WTC11 (cell line): ENCODE results near the gene SERPINA6. TPM values are rescaled to one million over a fixed set of nuclear protein-coding genes. Genes with fewer than 3 reads are reported as not detected.
A peak's percentile ranks its signal among the peaks of the same experiment; 100 is the strongest.

Experiments used
- ATAC-seq: fragments of 200-7000 bp; cut with Tn5 transposase; 2 replicates; pipeline ENCODE4 v1.10.0; 2021; ENCODE audit warnings: mild to moderate bottlenecking, moderate library complexity
- Bru-seq: library from RNA; stranded (reverse); fragments of 400-500 nt; gene quantifications from one replicate; lab custom pipeline; 2021; lab: Mats Ljungman, UMichigan
- CTCF ChIA-PET: fragments of 300-600 bp; sonication (Branson Sonifier 250); formaldehyde crosslinking; loops from one replicate; lab custom pipeline; 2021; ENCODE audit warnings: antibody characterized with exemption; lab: Charles Lee
- POLR2A ChIA-PET: fragments of 350-600 bp; sonication (Branson Sonifier 250); formaldehyde crosslinking; loops from one replicate; lab custom pipeline; 2021; ENCODE audit warnings: antibody characterized with exemption; lab: Charles Lee
- DNase-seq: peaks from one replicate; pipeline ENCODE4 v3.0.0; 2021; ENCODE audit warnings: low spot score
- H3K27ac Mint-ChIP-seq: 2 replicates; pipeline ENCODE4 v1.8.0; 2021; ENCODE audit warnings: mixed read lengths
- H3K27me3 Mint-ChIP-seq: 2 replicates; pipeline ENCODE4 v1.8.0; 2021; ENCODE audit warnings: low read depth, mild to moderate bottlenecking, moderate library complexity, mixed read lengths
- H3K36me3 Mint-ChIP-seq: 2 replicates; pipeline ENCODE4 v1.8.0; 2021; ENCODE audit warnings: mixed read lengths
- H3K4me1 Mint-ChIP-seq: 2 replicates; pipeline ENCODE4 v1.8.0; 2022; ENCODE audit warnings: mixed read lengths
- H3K4me3 Mint-ChIP-seq: 2 replicates; pipeline ENCODE4 v1.8.0; 2021; ENCODE audit warnings: mild to moderate bottlenecking, moderate library complexity, mixed read lengths
- H3K9me3 Mint-ChIP-seq: 2 replicates; pipeline ENCODE4 v1.8.0; 2021; ENCODE audit warnings: mixed read lengths
- CREB1 ChIP-seq: sonication (generic); formaldehyde crosslinking; IDR thresholded peaks from 2 replicates; pipeline ENCODE4 v1.8.0; 2023; ENCODE audit warnings: mild to moderate bottlenecking, missing genetic modification reagents
- GABPB1 ChIP-seq: sonication (generic); formaldehyde crosslinking; IDR thresholded peaks from 2 replicates; pipeline ENCODE4 v1.8.1; 2023; ENCODE audit warnings: mild to moderate bottlenecking, missing genetic modification reagents
- HMGA2 ChIP-seq: fragments of 250-450 bp; sonication (Bioruptor Pico); IDR thresholded peaks from 2 replicates; pipeline ENCODE4 v1.4.0; 2021; ENCODE audit warnings: mild to moderate bottlenecking, moderate library complexity
- MXD4 ChIP-seq: fragments of 250-450 bp; sonication (Bioruptor Pico); IDR thresholded peaks from 2 replicates; pipeline ENCODE4 v1.8.0; 2021; ENCODE audit warnings: mild to moderate bottlenecking, moderate library complexity, borderline replicate concordance
- ZNF121 ChIP-seq: sonication (generic); formaldehyde crosslinking; IDR thresholded peaks from 2 replicates; pipeline ENCODE4 v1.8.0; 2023; ENCODE audit warnings: missing genetic modification reagents
- ZNF138 ChIP-seq: sonication (generic); formaldehyde crosslinking; conservative IDR thresholded peaks from 2 replicates; pipeline ENCODE4 v1.8.1; 2022; ENCODE audit warnings: mild to moderate bottlenecking, moderate library complexity, missing genetic modification reagents
- ZNF263 ChIP-seq: sonication (generic); formaldehyde crosslinking; IDR thresholded peaks from 2 replicates; pipeline ENCODE4 v1.8.1; 2022; ENCODE audit warnings: low read depth, mild to moderate bottlenecking, moderate library complexity, missing genetic modification reagents
- long read RNA-seq, 3 experiments: library from RNA in 1 of 3; library from capped mRNA in 1 of 3; library from polyadenylated mRNA in 1 of 3; unstranded in 2 of 3; stranded (forward) in 1 of 3; transcript quantifications; one replicate each; pipeline ENCODE4 v2.0.0, GENCODE V29; 2021
- total RNA-seq: library from RNA; stranded (reverse); gene quantifications from 3 replicates; pipeline ENCODE4 v1.2.3, GENCODE V29; 2021
- TF ChIP-seq, protein P1 (sequence below): fragments of 200-600 bp; IDR thresholded peaks from 2 replicates; pipeline ENCODE4 v1.8.0; 2022; ENCODE audit warnings: antibody characterized with exemption
- TF ChIP-seq, protein P2 (sequence below): fragments of 250-450 bp; sonication (Bioruptor Pico); IDR thresholded peaks from 2 replicates; pipeline ENCODE4 v1.9.0; 2021; ENCODE audit warnings: mild to moderate bottlenecking
- TF ChIP-seq, protein P3 (sequence below): sonication (generic); formaldehyde crosslinking; IDR thresholded peaks from 2 replicates; pipeline ENCODE4 v1.8.1; 2023; ENCODE audit warnings: mild to moderate bottlenecking, missing genetic modification reagents
- TF ChIP-seq, protein P4 (sequence below): sonication (generic); formaldehyde crosslinking; IDR thresholded peaks from 2 replicates; pipeline ENCODE4 v1.8.1; 2022; ENCODE audit warnings: low read depth, mild to moderate bottlenecking, moderate library complexity, missing genetic modification reagents, borderline replicate concordance
- TF ChIP-seq, protein P5 (sequence below): sonication (generic); formaldehyde crosslinking; IDR thresholded peaks from 2 replicates; pipeline ENCODE4 v1.8.0; 2022; ENCODE audit warnings: missing genetic modification reagents
- TF ChIP-seq, protein P6 (sequence below): fragments of 250-450 bp; sonication (Bioruptor Pico); conservative IDR thresholded peaks from 2 replicates; pipeline ENCODE4 v1.9.0; 2021; ENCODE audit warnings: mild to moderate bottlenecking
- TF ChIP-seq, protein P7 (sequence below): sonication (generic); formaldehyde crosslinking; IDR thresholded peaks from 2 replicates; pipeline ENCODE4 v1.8.1; 2022; ENCODE audit warnings: missing genetic modification reagents, borderline replicate concordance
- TF ChIP-seq, protein P8 (sequence below): sonication (generic); formaldehyde crosslinking; IDR thresholded peaks from 2 replicates; pipeline ENCODE4 v1.8.1; 2023; ENCODE audit warnings: mild to moderate bottlenecking, moderate library complexity, missing genetic modification reagents

SERPINA6 gene, protein sequence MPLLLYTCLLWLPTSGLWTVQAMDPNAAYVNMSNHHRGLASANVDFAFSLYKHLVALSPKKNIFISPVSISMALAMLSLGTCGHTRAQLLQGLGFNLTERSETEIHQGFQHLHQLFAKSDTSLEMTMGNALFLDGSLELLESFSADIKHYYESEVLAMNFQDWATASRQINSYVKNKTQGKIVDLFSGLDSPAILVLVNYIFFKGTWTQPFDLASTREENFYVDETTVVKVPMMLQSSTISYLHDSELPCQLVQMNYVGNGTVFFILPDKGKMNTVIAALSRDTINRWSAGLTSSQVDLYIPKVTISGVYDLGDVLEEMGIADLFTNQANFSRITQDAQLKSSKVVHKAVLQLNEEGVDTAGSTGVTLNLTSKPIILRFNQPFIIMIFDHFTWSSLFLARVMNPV
- total RNA-seq (0.15 TPM in 1 of 3 replicates, not detected in the others), Bru-seq, nascent RNA (not detected)
- long read RNA-seq, experiment 1 = 0 reads
- long read RNA-seq, experiment 2 = 0 reads
- long read RNA-seq, experiment 3 = 0 reads

DNA sequence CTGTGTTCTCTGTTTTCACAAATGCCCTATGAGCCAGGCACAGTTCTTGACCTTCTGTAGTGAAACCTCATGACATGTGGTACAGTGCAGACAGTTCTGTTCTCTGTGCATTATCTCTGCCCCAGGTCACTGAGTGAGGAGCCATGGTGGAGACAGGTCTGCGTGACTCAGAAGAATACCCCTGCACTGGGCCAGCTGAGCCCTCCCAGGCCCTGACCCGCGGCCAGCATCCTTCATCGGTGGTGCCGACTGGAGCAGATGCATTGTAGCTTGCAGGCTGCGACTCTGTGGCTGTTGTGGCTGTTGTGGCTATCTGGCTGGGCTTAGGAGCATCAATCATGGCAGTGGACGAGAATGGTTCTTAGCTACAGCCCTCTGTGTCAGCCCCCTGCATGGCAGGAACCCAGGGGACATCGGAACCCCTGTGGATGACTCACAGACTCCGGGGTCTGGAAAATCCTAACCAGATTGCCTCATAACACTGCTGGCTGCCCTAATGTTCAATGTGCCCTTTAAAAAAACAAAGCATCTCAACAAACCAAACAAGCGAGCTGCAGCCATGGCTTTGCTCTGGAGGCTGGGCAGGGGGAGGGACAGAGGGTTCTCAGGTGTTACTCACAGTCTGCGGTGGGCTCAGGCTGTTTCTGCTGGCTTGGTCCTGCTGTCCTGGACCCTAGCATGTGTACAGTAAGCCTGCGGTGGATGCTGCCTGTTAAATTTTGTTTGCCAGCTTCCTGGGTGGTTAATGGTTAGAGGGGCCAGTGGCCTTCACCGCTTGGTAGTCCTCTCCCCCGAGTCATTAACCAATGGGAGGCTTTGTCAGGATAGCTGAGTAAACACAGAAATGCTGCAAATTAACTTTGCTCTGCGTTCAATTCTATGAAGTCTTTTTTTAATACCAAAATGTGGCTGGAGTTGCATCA is at the start of gene SERPINA6:
Gene SERPINA6, minus strand, starts transcription at position 689 of the 923 bp plus-strand sequence. CDS start 8,688 bp downstream, outside the sequence.
- Mint-ChIP-seq H3K27me3 (no peaks in the 10 kb centered on the region), H3K4me1 (peaks cover 6% of the 10 kb centered on the region), H3K9me3 (no peaks in the 10 kb centered on the region), H3K36me3 (no peaks in the 10 kb centered on the region), H3K4me3 (no peak within 1 kb of the TSS), H3K27ac (no peak within 1 kb of the TSS)
- ChIA-PET CTCF (interaction anchor here (0.9 to 1.5 kb wide), 4 partner anchors 33 to 186 kb away, joined by 3 to 5 read pairs (median 4); no protein-coding TSS in a partner anchor), POLR2A (no interaction called here)
- no peak for ATAC-seq
- DNase-seq = no peak
- peak; percentile 41; the same call in 1 of the 2 replicates for TF ChIP-seq GABPB1 (CRISPR knock-in tag)
- TF ChIP-seq, protein P1, sequence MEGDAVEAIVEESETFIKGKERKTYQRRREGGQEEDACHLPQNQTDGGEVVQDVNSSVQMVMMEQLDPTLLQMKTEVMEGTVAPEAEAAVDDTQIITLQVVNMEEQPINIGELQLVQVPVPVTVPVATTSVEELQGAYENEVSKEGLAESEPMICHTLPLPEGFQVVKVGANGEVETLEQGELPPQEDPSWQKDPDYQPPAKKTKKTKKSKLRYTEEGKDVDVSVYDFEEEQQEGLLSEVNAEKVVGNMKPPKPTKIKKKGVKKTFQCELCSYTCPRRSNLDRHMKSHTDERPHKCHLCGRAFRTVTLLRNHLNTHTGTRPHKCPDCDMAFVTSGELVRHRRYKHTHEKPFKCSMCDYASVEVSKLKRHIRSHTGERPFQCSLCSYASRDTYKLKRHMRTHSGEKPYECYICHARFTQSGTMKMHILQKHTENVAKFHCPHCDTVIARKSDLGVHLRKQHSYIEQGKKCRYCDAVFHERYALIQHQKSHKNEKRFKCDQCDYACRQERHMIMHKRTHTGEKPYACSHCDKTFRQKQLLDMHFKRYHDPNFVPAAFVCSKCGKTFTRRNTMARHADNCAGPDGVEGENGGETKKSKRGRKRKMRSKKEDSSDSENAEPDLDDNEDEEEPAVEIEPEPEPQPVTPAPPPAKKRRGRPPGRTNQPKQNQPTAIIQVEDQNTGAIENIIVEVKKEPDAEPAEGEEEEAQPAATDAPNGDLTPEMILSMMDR = no peak

DNA sequence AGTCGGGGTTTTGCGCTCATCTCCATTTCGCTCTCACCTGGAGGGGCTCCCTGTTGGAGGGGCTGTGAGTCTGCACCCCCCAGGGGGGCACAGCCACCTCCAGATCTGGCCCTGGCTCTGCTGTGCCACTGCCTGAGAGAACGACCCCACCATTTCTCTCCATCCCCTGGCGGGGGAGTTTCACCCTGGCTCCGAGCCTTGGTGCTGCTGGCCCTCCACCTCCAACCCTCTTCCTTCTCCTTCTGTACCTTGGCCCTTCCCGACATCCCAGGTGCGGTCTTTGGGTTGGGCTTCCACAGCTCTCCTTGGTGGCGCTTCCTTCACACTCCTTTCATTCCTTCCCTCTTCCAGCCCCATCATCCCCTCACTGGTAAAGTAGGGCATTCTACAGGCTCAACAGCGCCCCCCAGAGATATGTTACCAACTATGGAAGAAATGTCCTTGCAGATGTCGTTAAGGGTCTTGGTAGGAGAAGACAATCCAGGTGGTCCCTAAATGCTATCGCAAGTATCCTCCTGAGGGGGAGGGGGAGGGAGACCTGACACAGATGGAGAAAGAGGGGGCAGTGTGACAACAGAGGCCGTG is 49.0 kb upstream of the SERPINA6 start:
- H3K27me3 Mint-ChIP-seq = no peaks in the 10 kb centered on the region
- H3K4me3 Mint-ChIP-seq = no peak overlapping the region
- no peaks in the 10 kb centered on the region for H3K9me3 Mint-ChIP-seq
- POLR2A ChIA-PET = no interaction called here
- H3K4me1 Mint-ChIP-seq = peaks cover 23% of the 10 kb centered on the region
- CTCF ChIA-PET = interaction anchor here (0.6 to 3.1 kb wide), 13 partner anchors 11 to 201 kb away, joined by 3 to 15 read pairs (median 4); partner anchors contain the start of gene SERPINA6
- no peaks in the 10 kb centered on the region for H3K36me3 Mint-ChIP-seq
- no peak overlapping the region for H3K27ac Mint-ChIP-seq
- ATAC-seq (peak; percentile 64), DNase-seq (peak; percentile 52)
- TF ChIP-seq, protein P2, sequence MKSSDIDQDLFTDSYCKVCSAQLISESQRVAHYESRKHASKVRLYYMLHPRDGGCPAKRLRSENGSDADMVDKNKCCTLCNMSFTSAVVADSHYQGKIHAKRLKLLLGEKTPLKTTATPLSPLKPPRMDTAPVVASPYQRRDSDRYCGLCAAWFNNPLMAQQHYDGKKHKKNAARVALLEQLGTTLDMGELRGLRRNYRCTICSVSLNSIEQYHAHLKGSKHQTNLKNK = no peak
- TF ChIP-seq, protein P3, sequence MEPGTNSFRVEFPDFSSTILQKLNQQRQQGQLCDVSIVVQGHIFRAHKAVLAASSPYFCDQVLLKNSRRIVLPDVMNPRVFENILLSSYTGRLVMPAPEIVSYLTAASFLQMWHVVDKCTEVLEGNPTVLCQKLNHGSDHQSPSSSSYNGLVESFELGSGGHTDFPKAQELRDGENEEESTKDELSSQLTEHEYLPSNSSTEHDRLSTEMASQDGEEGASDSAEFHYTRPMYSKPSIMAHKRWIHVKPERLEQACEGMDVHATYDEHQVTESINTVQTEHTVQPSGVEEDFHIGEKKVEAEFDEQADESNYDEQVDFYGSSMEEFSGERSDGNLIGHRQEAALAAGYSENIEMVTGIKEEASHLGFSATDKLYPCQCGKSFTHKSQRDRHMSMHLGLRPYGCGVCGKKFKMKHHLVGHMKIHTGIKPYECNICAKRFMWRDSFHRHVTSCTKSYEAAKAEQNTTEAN (CRISPR knock-in tag) = no peak
- TF ChIP-seq, protein P4, sequence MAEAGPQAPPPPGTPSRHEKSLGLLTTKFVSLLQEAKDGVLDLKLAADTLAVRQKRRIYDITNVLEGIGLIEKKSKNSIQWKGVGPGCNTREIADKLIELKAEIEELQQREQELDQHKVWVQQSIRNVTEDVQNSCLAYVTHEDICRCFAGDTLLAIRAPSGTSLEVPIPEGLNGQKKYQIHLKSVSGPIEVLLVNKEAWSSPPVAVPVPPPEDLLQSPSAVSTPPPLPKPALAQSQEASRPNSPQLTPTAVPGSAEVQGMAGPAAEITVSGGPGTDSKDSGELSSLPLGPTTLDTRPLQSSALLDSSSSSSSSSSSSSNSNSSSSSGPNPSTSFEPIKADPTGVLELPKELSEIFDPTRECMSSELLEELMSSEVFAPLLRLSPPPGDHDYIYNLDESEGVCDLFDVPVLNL (CRISPR knock-in tag) = no peak
- TF ChIP-seq ZNF121 (CRISPR knock-in tag) = no peak
- TF ChIP-seq, protein P5, sequence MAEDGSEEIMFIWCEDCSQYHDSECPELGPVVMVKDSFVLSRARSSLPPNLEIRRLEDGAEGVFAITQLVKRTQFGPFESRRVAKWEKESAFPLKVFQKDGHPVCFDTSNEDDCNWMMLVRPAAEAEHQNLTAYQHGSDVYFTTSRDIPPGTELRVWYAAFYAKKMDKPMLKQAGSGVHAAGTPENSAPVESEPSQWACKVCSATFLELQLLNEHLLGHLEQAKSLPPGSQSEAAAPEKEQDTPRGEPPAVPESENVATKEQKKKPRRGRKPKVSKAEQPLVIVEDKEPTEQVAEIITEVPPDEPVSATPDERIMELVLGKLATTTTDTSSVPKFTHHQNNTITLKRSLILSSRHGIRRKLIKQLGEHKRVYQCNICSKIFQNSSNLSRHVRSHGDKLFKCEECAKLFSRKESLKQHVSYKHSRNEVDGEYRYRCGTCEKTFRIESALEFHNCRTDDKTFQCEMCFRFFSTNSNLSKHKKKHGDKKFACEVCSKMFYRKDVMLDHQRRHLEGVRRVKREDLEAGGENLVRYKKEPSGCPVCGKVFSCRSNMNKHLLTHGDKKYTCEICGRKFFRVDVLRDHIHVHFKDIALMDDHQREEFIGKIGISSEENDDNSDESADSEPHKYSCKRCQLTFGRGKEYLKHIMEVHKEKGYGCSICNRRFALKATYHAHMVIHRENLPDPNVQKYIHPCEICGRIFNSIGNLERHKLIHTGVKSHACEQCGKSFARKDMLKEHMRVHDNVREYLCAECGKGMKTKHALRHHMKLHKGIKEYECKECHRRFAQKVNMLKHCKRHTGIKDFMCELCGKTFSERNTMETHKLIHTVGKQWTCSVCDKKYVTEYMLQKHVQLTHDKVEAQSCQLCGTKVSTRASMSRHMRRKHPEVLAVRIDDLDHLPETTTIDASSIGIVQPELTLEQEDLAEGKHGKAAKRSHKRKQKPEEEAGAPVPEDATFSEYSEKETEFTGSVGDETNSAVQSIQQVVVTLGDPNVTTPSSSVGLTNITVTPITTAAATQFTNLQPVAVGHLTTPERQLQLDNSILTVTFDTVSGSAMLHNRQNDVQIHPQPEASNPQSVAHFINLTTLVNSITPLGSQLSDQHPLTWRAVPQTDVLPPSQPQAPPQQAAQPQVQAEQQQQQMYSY = no peak
- TF ChIP-seq, protein P6, sequence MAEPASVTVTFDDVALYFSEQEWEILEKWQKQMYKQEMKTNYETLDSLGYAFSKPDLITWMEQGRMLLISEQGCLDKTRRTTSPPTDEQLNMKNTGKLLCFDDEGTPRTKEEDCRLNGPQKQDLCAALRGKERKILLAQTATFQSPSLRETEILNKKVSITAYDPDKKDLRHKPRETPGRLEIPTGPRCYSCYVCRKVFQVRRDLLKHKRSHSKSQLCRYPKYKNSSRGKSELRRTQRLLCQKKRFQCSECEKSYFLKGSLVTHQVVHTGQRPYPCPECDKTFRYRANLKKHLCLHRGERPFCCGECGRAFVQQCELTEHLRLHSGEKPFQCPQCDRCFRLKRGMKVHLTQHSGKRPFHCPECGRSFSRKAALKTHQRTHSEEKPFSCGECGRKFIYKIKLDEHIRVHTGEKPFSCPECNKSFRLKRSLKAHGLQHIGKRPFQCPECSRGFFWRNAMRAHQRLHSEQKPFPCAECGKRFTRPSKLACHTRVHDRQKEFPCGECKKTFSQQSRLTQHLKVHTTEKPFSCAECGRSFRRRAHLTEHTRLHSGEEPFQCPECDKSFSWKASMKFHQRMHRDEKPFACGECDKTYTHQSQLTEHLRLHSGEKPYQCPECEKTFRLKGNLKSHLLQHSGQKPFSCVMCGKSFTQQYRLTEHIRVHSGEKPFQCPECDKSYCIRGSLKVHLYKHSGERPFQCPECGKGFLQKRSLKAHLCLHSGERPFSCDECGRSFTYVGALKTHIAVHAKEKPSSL (CRISPR knock-in tag) = no peak
- TF ChIP-seq, protein P7, sequence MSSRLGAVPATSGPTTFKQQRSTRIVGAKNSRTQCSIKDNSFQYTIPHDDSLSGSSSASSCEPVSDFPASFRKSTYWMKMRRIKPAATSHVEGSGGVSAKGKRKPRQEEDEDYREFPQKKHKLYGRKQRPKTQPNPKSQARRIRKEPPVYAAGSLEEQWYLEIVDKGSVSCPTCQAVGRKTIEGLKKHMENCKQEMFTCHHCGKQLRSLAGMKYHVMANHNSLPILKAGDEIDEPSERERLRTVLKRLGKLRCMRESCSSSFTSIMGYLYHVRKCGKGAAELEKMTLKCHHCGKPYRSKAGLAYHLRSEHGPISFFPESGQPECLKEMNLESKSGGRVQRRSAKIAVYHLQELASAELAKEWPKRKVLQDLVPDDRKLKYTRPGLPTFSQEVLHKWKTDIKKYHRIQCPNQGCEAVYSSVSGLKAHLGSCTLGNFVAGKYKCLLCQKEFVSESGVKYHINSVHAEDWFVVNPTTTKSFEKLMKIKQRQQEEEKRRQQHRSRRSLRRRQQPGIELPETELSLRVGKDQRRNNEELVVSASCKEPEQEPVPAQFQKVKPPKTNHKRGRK (CRISPR knock-in tag) = no peak
- TF ChIP-seq CREB1 = no peak
- TF ChIP-seq ZNF138 (CRISPR knock-in tag) = no peak
- TF ChIP-seq, protein P8, sequence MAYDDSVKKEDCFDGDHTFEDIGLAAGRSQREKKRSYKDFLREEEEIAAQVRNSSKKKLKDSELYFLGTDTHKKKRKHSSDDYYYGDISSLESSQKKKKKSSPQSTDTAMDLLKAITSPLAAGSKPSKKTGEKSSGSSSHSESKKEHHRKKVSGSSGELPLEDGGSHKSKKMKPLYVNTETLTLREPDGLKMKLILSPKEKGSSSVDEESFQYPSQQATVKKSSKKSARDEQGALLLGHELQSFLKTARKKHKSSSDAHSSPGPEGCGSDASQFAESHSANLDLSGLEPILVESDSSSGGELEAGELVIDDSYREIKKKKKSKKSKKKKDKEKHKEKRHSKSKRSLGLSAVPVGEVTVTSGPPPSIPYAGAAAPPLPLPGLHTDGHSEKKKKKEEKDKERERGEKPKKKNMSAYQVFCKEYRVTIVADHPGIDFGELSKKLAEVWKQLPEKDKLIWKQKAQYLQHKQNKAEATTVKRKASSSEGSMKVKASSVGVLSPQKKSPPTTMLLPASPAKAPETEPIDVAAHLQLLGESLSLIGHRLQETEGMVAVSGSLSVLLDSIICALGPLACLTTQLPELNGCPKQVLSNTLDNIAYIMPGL (CRISPR knock-in tag) = no peak
- TF ChIP-seq HMGA2 = no peak
- TF ChIP-seq MXD4 (CRISPR knock-in tag) = no peak
- no peak for TF ChIP-seq ZNF263
